Breast epithelium (tissue), 3 donors: ENCODE measurements around the gene AK5.

Source experiments
- CTCF ChIP-seq, 3 donors: fragments of 450-650 bp; IDR thresholded peaks; one replicate each; pipeline ENCODE4 v1.5.1; 2016 to 2017; ENCODE audit warnings: antibody characterized with exemption in 3 of 3, mild to moderate bottlenecking in 3 of 3, moderate library complexity in 3 of 3
- POLR2A ChIP-seq: fragments of 450-650 bp; IDR thresholded peaks from one replicate; pipeline ENCODE4 v1.6.1; 2016; ENCODE audit warnings: antibody characterized with exemption, mild to moderate bottlenecking, moderate library complexity

- TF ChIP-seq CTCF (IDR thresholded peaks at IDR 0.05) = no peak
- no peak for TF ChIP-seq POLR2A
Observed at GRCh38 chr1:77234943-77235342, 46.9 kb upstream of the AK5 start.
